ENCODE data around the gene BAG5.

BAG5 gene

GRCh38 chr14:103542605-103543088 lies 19.8 kb downstream of the BAG5 start:
- peaks cover 0 to 2% (median 0%) of the 10 kb centered on the region in 11 experiments; a peak in 1 of 22 replicates for H3K36me3 ChIP-seq
- H3K27me3 ChIP-seq: peaks cover 0 to 18% (median 0%) of the 10 kb centered on the region in 11 experiments; a peak in 5 of 22 replicates
- TF ChIP-seq Cebpa-rat (IDR thresholded peaks at IDR 0.05): no peak
- H3K4me2 ChIP-seq: peak overlapping the region; percentile 55 to 98 (median 85); a peak in 21 of 22 replicates
- peak overlapping the region in 9 of 11 experiments; percentile 3 to 71 (median 43); a peak in 13 of 22 replicates for H3K9ac ChIP-seq
- H3K27ac ChIP-seq: peak overlapping the region in 6 of 11 experiments; percentile 30 to 65 (median 56); a peak in 10 of 22 replicates
- H3K4me1 ChIP-seq: peaks cover 43 to 100% (median 97%) of the 10 kb centered on the region in 10 experiments
- peaks cover 15 to 98% (median 66%) of the 10 kb centered on the region in 11 experiments; a peak in 21 of 22 replicates for H4K20me1 ChIP-seq
- H3K4me3 ChIP-seq: peak overlapping the region in 2 of 10 experiments; percentile 32 to 41; a peak in 4 of 20 replicates
- no peaks in the 10 kb centered on the region for H3K9me3 ChIP-seq (replicated peaks in 1 of 11)

- peak overlapping the region in 2 of 10 experiments; percentile 32 to 41; a peak in 1 of 20 replicates for H3K4me3 ChIP-seq
- peak overlapping the region in 8 of 11 experiments; percentile 15 to 71 (median 51); a peak in 11 of 22 replicates for H3K9ac ChIP-seq
- peak overlapping the region; percentile 55 to 98 (median 85); a peak in 21 of 22 replicates for H3K4me2 ChIP-seq
- H3K27ac ChIP-seq: peak overlapping the region in 6 of 11 experiments; percentile 30 to 65 (median 56); a peak in 10 of 22 replicates
- peaks cover 8 to 98% (median 66%) of the 10 kb centered on the region in 11 experiments; a peak in 21 of 22 replicates for H4K20me1 ChIP-seq
- no peak for TF ChIP-seq Cebpa-rat (IDR thresholded peaks at IDR 0.05)
- no peaks in the 10 kb centered on the region for H3K9me3 ChIP-seq (replicated peaks in 1 of 11)
- H3K27me3 ChIP-seq: peaks cover 0 to 18% (median 0%) of the 10 kb centered on the region in 11 experiments; a peak in 5 of 22 replicates
- H3K4me1 ChIP-seq: peaks cover 43 to 96% (median 90%) of the 10 kb centered on the region in 10 experiments
- peaks cover 0 to 9% (median 0%) of the 10 kb centered on the region in 11 experiments; a peak in 3 of 22 replicates for H3K36me3 ChIP-seq
These were observed 20.5 kb downstream of the BAG5 start for GRCh38 chr14:103541709-103542604.

- Histone ChIP-seq H4K20me1 (peaks cover 9 to 98% (median 66%) of the 10 kb centered on the region in 11 experiments), H3K9ac (peak overlapping the region in 4 of 11 experiments; percentile 38 to 71 (median 53); a peak in 6 of 22 replicates)
These were observed 21.4 kb downstream of the BAG5 start for GRCh38 chr14:103540821-103541708.

GRCh38 chr14:103539056-103539825 lies 23.2 kb downstream of the BAG5 start:
- peak overlapping the region in 3 of 11 experiments; percentile 28 to 59 (median 46); a peak in 3 of 22 replicates for H3K9ac ChIP-seq
- peaks cover 13 to 36% (median 26%) of the 10 kb centered on the region in 11 experiments; a peak in 21 of 22 replicates for H3K36me3 ChIP-seq
- H4K20me1 ChIP-seq: peaks cover 16 to 98% (median 66%) of the 10 kb centered on the region in 11 experiments; a peak in 20 of 22 replicates
- H3K4me1 ChIP-seq: peaks cover 22 to 69% (median 63%) of the 10 kb centered on the region in 10 experiments
- H3K27me3 ChIP-seq: peaks cover 0 to 5% (median 0%) of the 10 kb centered on the region in 11 experiments; a peak in 1 of 22 replicates
- H3K27ac ChIP-seq: no peak overlapping the region
- TF ChIP-seq Cebpa-rat (IDR thresholded peaks at IDR 0.05): no peak
- no peaks in the 10 kb centered on the region for H3K9me3 ChIP-seq (replicated peaks in 1 of 11)
- peak overlapping the region in 6 of 11 experiments; percentile 38 to 98 (median 56); a peak in 11 of 22 replicates for H3K4me2 ChIP-seq
- no peak overlapping the region for H3K4me3 ChIP-seq

More at GRCh38 chr14:103540821-103541708, 21.4 kb downstream of the BAG5 start:
- peaks cover 0 to 15% (median 0%) of the 10 kb centered on the region in 11 experiments; a peak in 5 of 22 replicates for H3K27me3 ChIP-seq
- TF ChIP-seq Cebpa-rat (IDR thresholded peaks at IDR 0.05): no peak
- peaks cover 0 to 18% (median 8%) of the 10 kb centered on the region in 11 experiments; a peak in 11 of 22 replicates for H3K36me3 ChIP-seq
- peaks cover 37 to 87% (median 81%) of the 10 kb centered on the region in 10 experiments for H3K4me1 ChIP-seq
- H3K4me2 ChIP-seq: peak overlapping the region in 10 of 11 experiments; percentile 10 to 98 (median 86); a peak in 16 of 22 replicates
- no peak overlapping the region for H3K4me3 ChIP-seq
- peak overlapping the region in 1 of 11 experiments; percentile 18; a peak in 1 of 22 replicates for H3K27ac ChIP-seq
- H3K9me3 ChIP-seq (replicated peaks in 1 of 11): no peaks in the 10 kb centered on the region

GRCh38 chr14:103538291-103539055 lies 24.0 kb downstream of the BAG5 start:
- Histone ChIP-seq H3K4me1 (peaks cover 20 to 61% (median 55%) of the 10 kb centered on the region in 10 experiments), H3K36me3 (peaks cover 14 to 43% (median 34%) of the 10 kb centered on the region in 11 experiments; a peak in 21 of 22 replicates), H3K9me3 (replicated peaks in 1 of 11) (no peaks in the 10 kb centered on the region), H3K4me3 (no peak overlapping the region), H3K27ac (no peak overlapping the region), H3K9ac (peak overlapping the region in 4 of 11 experiments; percentile 28 to 59 (median 46); a peak in 5 of 22 replicates), H4K20me1 (peaks cover 8 to 98% (median 73%) of the 10 kb centered on the region in 11 experiments; a peak in 20 of 22 replicates), H3K4me2 (peak overlapping the region in 7 of 11 experiments; percentile 28 to 98 (median 55); a peak in 13 of 22 replicates), H3K27me3 (peaks cover 0 to 5% (median 0%) of the 10 kb centered on the region in 11 experiments; a peak in 1 of 22 replicates)
- TF ChIP-seq Cebpa-rat (IDR thresholded peaks at IDR 0.05): no peak

GRCh38 chr14:103537175-103537990 lies 25.1 kb downstream of the BAG5 start:
- no peak for TF ChIP-seq Cebpa-rat (IDR thresholded peaks at IDR 0.05)
- Histone ChIP-seq H3K4me2 (no peak overlapping the region), H3K9me3 (replicated peaks in 1 of 11) (no peaks in the 10 kb centered on the region), H3K4me3 (no peak overlapping the region), H3K36me3 (peaks cover 14 to 54% (median 45%) of the 10 kb centered on the region in 11 experiments; a peak in 21 of 22 replicates), H4K20me1 (peaks cover 2 to 99% (median 84%) of the 10 kb centered on the region in 11 experiments; a peak in 20 of 22 replicates), H3K27me3 (peaks cover 0 to 5% (median 0%) of the 10 kb centered on the region in 11 experiments; a peak in 1 of 22 replicates), H3K27ac (no peak overlapping the region), H3K9ac (peak overlapping the region in 1 of 11 experiments; percentile 42; a peak in 2 of 22 replicates), H3K4me1 (peaks cover 20 to 50% (median 45%) of the 10 kb centered on the region in 10 experiments)
